Natural killer cell (primary cell): ENCODE measurements around the gene LTBP4. TPM values are rescaled to one million over a fixed set of nuclear protein-coding genes. Genes with fewer than 3 reads are reported as not detected.

Experiments
- ATAC-seq, 3 donors: fragments of 150-1000 bp in 2 of 3; fragments of 200-7000 bp in 1 of 3; cut with Tn5 transposase; 1 replicate in 1 of 3; 2 replicates in 2 of 3; pipeline ENCODE4 v1.10.0; 2021; ENCODE audit warnings: mild to moderate bottlenecking in 2 of 3, moderate library complexity in 2 of 3
- DNase-seq, 2 donors: peaks; one replicate each; pipeline versions ENCODE4 v3.0.0 to v3.0.0-alpha.2; 2013 to 2021; ENCODE audit warnings: mixed read lengths in 1 of 2
- H3K27ac ChIP-seq: one replicate; pipeline ENCODE4 v1.5.1; 2013; ENCODE audit warnings: mild to moderate bottlenecking, low read length
- H3K27me3 ChIP-seq: one replicate; pipeline ENCODE4 v1.6.1; 2013; ENCODE audit warnings: low read length; ENCODE audit not compliant: control insufficient read depth, insufficient read depth
- H3K36me3 ChIP-seq: one replicate; pipeline ENCODE4 v1.6.1; 2013; ENCODE audit warnings: low read length; ENCODE audit not compliant: control insufficient read depth, insufficient read depth
- H3K4me1 ChIP-seq: one replicate; pipeline ENCODE4 v1.6.1; 2013; ENCODE audit warnings: low read length; ENCODE audit not compliant: control insufficient read depth, insufficient read depth
- H3K4me3 ChIP-seq: one replicate; pipeline ENCODE4 v1.5.1; 2013; ENCODE audit warnings: low read length
- H3K9me3 ChIP-seq: one replicate; pipeline ENCODE4 v1.6.1; 2013; ENCODE audit warnings: low read length; ENCODE audit not compliant: control insufficient read depth, insufficient read depth
- H3K27ac Mint-ChIP-seq, 2 donors: one replicate each; pipeline ENCODE4 v1.8.0; 2022; ENCODE audit warnings: mild to moderate bottlenecking in 2 of 2, mixed read lengths in 2 of 2, moderate library complexity in 1 of 2
- H3K27me3 Mint-ChIP-seq, 2 donors: one replicate each; pipeline ENCODE4 v1.8.0; 2022; ENCODE audit warnings: low read depth in 2 of 2, mixed read lengths in 2 of 2
- H3K36me3 Mint-ChIP-seq: one replicate; pipeline ENCODE4 v1.8.0; 2022; ENCODE audit warnings: mixed read lengths
- H3K4me1 Mint-ChIP-seq, 2 donors: one replicate each; pipeline ENCODE4 v1.8.0; 2022; ENCODE audit warnings: mixed read lengths in 2 of 2
- H3K4me3 Mint-ChIP-seq: one replicate; pipeline ENCODE4 v1.8.0; 2022; ENCODE audit warnings: mild to moderate bottlenecking, moderate library complexity, mixed read lengths
- H3K9me3 Mint-ChIP-seq, 2 donors: one replicate each; pipeline ENCODE4 v1.8.0; 2022; ENCODE audit warnings: mixed read lengths in 2 of 2
- WGBS: methylation state at CpG from one replicate; pipeline ENCODE4 v1.1.7; 2013; ENCODE audit warnings: missing lambda C conversion rate; ENCODE audit not compliant: insufficient coverage; 5-methylcytosine and 5-hydroxymethylcytosine counted together
- intact Hi-C: fragments of 100-400 bp; cut with micrococcal nuclease; formaldehyde crosslinking; loops from one replicate; pipeline ENCODE4 v1.14.2; 2022
- total RNA-seq, 4 donors: library from RNA; stranded (reverse); fragments of 120-200 nt in 1 of 4; gene quantifications; one replicate each; pipeline versions ENCODE4 v1.2.3 to v1.2.4, GENCODE V29; 2013 to 2022
- TF ChIP-seq, protein P1 (sequence below): fragments of 200-600 bp; IDR thresholded peaks from one replicate; pipeline ENCODE4 v1.8.0; 2022; ENCODE audit warnings: antibody characterized with exemption

Gene LTBP4
- total RNA-seq, 3 donors from 2014 or later (not counting 1 experiment from before 2014, with no cell fraction given): 153 to 182 (median 157) TPM

DNA sequence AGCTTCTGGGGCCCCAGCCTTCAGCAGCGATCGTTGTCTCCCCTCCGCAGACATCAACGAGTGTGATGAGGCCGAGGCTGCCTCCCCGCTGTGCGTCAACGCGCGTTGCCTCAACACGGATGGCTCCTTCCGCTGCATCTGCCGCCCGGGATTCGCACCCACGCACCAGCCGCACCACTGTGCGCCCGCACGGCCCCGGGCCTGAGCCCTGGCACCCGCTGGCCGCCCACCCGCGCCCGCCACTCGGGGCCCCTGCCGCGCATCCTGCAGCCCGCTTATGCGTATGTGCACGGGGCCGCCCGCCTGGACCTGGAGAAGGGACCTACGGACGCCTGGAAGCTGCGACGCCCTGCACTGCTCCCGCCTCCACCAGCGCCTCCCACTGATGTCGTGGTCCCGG, 28.2 kb downstream of the LTBP4 start:
- Mint-ChIP-seq H3K9me3 (no peaks in the 10 kb centered on the region), H3K36me3 (no peaks in the 10 kb centered on the region), H3K27ac (no peak overlapping the region), H3K4me3 (no peak overlapping the region), H3K4me1 (peaks cover 2 to 22% of the 10 kb centered on the region in 2 donors), H3K27me3 (peaks cover 0 to under 1% of the 10 kb centered on the region in 2 donors)
- ATAC-seq: no peak
- Histone ChIP-seq H3K27me3 (no peaks in the 10 kb centered on the region), H3K9me3 (no peaks in the 10 kb centered on the region), H3K27ac (no peak overlapping the region), H3K4me3 (no peak overlapping the region), H3K36me3 (no peaks in the 10 kb centered on the region), H3K4me1 (peaks cover 2% of the 10 kb centered on the region)
- DNase-seq: no peak
- 98% methylated on average over 42 of the region's 42 CpGs for WGBS
- intact Hi-C loops: no loop called here
- TF ChIP-seq, protein P1, sequence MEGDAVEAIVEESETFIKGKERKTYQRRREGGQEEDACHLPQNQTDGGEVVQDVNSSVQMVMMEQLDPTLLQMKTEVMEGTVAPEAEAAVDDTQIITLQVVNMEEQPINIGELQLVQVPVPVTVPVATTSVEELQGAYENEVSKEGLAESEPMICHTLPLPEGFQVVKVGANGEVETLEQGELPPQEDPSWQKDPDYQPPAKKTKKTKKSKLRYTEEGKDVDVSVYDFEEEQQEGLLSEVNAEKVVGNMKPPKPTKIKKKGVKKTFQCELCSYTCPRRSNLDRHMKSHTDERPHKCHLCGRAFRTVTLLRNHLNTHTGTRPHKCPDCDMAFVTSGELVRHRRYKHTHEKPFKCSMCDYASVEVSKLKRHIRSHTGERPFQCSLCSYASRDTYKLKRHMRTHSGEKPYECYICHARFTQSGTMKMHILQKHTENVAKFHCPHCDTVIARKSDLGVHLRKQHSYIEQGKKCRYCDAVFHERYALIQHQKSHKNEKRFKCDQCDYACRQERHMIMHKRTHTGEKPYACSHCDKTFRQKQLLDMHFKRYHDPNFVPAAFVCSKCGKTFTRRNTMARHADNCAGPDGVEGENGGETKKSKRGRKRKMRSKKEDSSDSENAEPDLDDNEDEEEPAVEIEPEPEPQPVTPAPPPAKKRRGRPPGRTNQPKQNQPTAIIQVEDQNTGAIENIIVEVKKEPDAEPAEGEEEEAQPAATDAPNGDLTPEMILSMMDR: no peak

DNA sequence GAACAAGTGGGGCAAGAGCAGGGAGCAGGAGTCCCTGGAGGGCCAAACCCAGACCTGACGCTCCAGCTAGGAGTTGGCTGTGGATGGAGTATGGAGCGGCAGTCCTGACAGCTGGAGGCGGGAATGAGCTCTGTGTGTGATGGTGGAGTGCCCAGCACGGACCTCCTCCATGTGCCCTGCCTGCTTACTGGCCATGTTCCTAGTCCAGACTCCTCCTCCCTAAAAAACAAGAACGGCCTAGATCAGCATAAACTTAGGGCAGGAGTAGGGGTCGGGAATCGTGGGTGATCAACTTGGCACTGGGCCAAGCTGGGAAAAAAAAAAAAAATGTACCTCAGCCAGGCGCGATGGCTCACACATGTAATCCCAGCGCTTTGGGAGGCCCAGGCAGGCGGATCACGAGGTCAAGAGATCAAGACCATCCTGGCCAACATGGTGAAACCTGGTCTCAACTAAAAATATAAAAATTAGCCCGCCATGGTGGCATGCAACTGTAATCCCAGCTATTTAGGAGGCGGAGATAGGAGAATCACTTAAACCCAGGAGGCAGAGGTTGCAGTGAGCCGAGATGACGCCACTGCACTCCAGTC, 29.5 kb downstream of the LTBP4 start:
- H3K4me1 ChIP-seq: peaks cover 4% of the 10 kb centered on the region
- Mint-ChIP-seq H3K4me1 (peaks cover 6 to 17% of the 10 kb centered on the region in 2 donors), H3K4me3 (no peak overlapping the region), H3K27ac (no peak overlapping the region), H3K9me3 (no peaks in the 10 kb centered on the region), H3K36me3 (no peaks in the 10 kb centered on the region), H3K27me3 (peaks cover 0 to 6% of the 10 kb centered on the region in 2 donors)
- H3K4me3 ChIP-seq: no peak overlapping the region
- DNase-seq (no peak), ATAC-seq (no peak)
- no peaks in the 10 kb centered on the region for H3K36me3 ChIP-seq
- TF ChIP-seq, protein P1: no peak
- H3K27me3 ChIP-seq: no peaks in the 10 kb centered on the region
- no peak overlapping the region for H3K27ac ChIP-seq
- no peaks in the 10 kb centered on the region for H3K9me3 ChIP-seq
- intact Hi-C loops: loop anchor here (5.0 kb wide), 1 partner anchor 83 kb away; no protein-coding TSS in a partner anchor
- 84% methylated on average over 14 of the region's 16 CpGs for WGBS

DNA sequence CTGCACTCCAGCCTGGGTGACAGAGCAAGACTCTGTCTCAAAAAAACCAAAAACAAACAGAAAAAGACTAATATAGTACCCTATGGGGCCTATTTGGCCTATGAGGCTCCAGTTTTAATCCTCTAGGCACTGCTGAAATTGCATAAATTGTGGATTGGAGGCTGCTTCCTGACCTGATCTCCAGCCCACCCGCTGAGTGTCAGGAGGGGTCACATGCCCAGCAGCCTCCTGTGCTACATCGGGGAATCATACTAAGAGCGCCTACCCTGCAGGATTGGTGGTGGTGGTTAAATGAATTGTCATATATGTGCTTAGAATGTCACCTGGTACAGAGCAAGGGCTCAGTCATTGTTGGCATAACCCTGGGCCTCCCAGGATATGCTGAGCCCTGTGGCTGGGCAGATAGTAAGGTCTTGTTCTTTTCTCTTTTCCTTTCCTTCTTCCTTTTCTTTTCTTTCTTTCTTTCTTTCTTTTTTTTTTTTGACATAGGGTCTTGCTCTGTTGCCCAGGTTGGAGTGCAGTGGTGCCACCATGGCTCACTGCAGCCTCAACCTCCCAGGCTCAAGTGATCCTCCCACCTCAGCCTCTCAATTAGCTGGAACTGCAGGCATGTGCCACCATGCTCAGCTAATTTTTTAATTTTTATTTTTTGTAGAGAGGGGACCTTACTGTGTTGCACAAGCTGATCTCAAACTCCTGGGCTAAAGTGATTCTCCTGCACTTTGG, 31.3 kb downstream of the LTBP4 start:
- Mint-ChIP-seq H3K27ac (no peak overlapping the region), H3K4me1 (peaks cover 6 to 7% of the 10 kb centered on the region in 2 donors), H3K36me3 (no peaks in the 10 kb centered on the region), H3K9me3 (no peaks in the 10 kb centered on the region), H3K27me3 (peaks cover 0 to 6% of the 10 kb centered on the region in 2 donors), H3K4me3 (no peak overlapping the region)
- no peaks in the 10 kb centered on the region for H3K9me3 ChIP-seq
- H3K27me3 ChIP-seq: no peaks in the 10 kb centered on the region
- intact Hi-C loops: loop anchor here (5.0 kb wide), 1 partner anchor 85 kb away; no protein-coding TSS in a partner anchor
- no peak overlapping the region for H3K27ac ChIP-seq
- TF ChIP-seq, protein P1: no peak
- H3K4me1 ChIP-seq: peaks cover 4% of the 10 kb centered on the region
- H3K4me3 ChIP-seq: no peak overlapping the region
- no peak for DNase-seq
- no peaks in the 10 kb centered on the region for H3K36me3 ChIP-seq
- ATAC-seq: no peak
- 83% methylated on average over 3 of the region's 3 CpGs for WGBS
